GM12892 (cell line): ENCODE data around the gene NDUFAF4.

ENCODE experiments used
- POLR2A ChIP-seq: IDR thresholded peaks from 2 replicates; pipeline ENCODE4 v1.6.1; 2011; ENCODE audit warnings: low read depth, low read length, control low read depth
- POLR2AphosphoS5 ChIP-seq: IDR thresholded peaks from 2 replicates; pipeline ENCODE4 v1.6.1; 2011; ENCODE audit warnings: low read depth, low read length, control low read depth
- TAF1 ChIP-seq: IDR thresholded peaks from 2 replicates; pipeline ENCODE4 v1.6.1; 2011; ENCODE audit warnings: low read depth, mild to moderate bottlenecking, control low read depth, low read length, borderline replicate concordance

DNA sequence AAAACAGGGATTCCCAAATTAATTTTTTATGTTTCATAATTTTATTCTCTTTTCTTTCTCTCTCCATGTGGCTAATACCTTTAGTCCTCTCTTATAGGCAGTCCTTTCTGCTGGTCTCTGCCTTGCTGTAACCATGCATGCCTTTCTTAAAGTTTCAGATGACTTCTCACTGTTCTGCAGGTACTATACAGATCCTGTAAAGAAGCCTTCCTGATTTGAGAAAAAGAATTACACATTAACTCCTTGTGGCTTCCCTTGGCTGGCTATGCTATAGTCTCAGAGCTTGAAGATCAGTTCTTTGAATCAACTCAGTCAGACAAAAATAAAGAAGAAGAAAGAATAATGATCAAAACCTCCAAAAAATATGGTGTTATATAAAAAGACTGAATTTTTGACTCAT is 53.2 kb downstream of the NDUFAF4 start:
- no peak for TF ChIP-seq POLR2A
- TF ChIP-seq POLR2AphosphoS5 = no peak
- no peak for TF ChIP-seq TAF1
